AG04449 (cell line): ENCODE data around the gene MRPL51.
"Not testable (repeated sequence)": the region's sequence is repeated elsewhere in the genome, so short reads cannot be mapped to it uniquely, and the experiment has no call there.

Source experiments
- CTCF ChIA-PET: fragments of 350-600 bp; formaldehyde crosslinking; extraction: SDS; loops from one replicate; lab custom pipeline; 2021; ENCODE audit warnings: antibody characterized with exemption; lab: Yijun Ruan, JAX
- POLR2A ChIA-PET: fragments of 400-600, 350-600 bp; formaldehyde crosslinking; extraction: SDS; loops from one replicate; lab custom pipeline; 2020; ENCODE audit warnings: antibody characterized with exemption, inconsistent platforms; lab: Yijun Ruan, JAX
- DNase-seq: peaks from one replicate; pipeline ENCODE4 v3.0.0-alpha.2; 2010; ENCODE audit warnings: low read depth, low spot score
- H3K4me3 ChIP-seq: 2 replicates; pipeline ENCODE4 v1.5.1; 2011; ENCODE audit warnings: low read depth, mild to moderate bottlenecking, control low read depth, low read length
- TF ChIP-seq, protein P1 (sequence below): IDR thresholded peaks from one replicate; pipeline ENCODE4 v1.5.1; 2011; ENCODE audit warnings: mild to moderate bottlenecking, moderate library complexity, low read length, control low read depth, inconsistent platforms; ENCODE audit not compliant: insufficient read depth; ENCODE audit errors: missing control alignments

The MRPL51 gene

DNA sequence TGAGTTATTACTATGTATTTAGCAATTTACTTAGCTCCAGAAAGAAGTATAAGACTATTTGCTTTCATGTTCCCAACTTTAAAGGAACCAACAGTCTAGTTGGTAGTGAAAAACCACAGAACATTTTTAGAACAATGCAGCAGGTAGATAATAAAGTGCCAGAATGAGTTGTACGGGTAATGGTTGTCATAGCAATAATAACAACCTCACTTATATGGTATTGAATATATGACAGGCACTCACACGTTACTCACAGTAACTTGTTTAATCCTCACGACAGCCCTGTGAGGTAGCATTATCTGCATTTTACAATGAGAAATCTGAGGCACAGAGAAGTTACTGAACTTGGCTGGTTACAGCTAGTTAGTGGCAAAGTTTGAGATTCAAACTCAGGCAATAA is 30.6 kb upstream of the MRPL51 start:
- POLR2A ChIA-PET, result interaction anchor here (2.2 kb wide), 1 partner anchor 10 kb away, joined by 10 read pairs; the partner anchor contains the start of gene GAPDH
- no peak overlapping the region for H3K4me3 ChIP-seq
- CTCF ChIA-PET, result interaction anchor here (1.0 to 1.8 kb wide), 2 partner anchors 22 to 58 kb away, joined by 3 to 4 read pairs; no protein-coding TSS in a partner anchor
- no peak for DNase-seq
- TF ChIP-seq, protein P1, sequence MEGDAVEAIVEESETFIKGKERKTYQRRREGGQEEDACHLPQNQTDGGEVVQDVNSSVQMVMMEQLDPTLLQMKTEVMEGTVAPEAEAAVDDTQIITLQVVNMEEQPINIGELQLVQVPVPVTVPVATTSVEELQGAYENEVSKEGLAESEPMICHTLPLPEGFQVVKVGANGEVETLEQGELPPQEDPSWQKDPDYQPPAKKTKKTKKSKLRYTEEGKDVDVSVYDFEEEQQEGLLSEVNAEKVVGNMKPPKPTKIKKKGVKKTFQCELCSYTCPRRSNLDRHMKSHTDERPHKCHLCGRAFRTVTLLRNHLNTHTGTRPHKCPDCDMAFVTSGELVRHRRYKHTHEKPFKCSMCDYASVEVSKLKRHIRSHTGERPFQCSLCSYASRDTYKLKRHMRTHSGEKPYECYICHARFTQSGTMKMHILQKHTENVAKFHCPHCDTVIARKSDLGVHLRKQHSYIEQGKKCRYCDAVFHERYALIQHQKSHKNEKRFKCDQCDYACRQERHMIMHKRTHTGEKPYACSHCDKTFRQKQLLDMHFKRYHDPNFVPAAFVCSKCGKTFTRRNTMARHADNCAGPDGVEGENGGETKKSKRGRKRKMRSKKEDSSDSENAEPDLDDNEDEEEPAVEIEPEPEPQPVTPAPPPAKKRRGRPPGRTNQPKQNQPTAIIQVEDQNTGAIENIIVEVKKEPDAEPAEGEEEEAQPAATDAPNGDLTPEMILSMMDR, result no peak

DNA sequence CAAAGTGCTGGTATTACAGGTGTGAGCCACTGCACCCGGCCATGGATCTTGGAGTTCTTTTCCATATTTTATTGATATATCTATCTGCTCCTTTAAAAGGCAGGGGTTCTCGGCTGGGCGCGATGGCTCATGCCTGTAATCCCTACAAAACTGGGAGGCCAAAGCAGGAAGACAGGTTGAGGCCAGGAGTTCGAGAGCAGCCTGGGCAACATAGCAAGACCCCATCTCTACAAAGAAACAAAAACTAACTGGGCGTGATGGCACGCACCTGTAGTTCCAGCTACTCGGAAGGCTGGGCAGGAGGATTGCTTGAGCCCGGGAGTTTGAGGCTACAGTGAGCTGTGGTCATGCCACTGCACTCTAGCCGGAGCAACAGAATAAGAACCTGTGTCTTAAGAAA is 29.1 kb upstream of the MRPL51 start:
- CTCF ChIA-PET, result no interaction called here
- TF ChIP-seq, protein P1, result no peak
- no peak for DNase-seq
- POLR2A ChIA-PET, result interaction anchor here (2.2 kb wide), 1 partner anchor 12 kb away, joined by 10 read pairs; the partner anchor contains the start of gene GAPDH
- no peak overlapping the region for H3K4me3 ChIP-seq

DNA sequence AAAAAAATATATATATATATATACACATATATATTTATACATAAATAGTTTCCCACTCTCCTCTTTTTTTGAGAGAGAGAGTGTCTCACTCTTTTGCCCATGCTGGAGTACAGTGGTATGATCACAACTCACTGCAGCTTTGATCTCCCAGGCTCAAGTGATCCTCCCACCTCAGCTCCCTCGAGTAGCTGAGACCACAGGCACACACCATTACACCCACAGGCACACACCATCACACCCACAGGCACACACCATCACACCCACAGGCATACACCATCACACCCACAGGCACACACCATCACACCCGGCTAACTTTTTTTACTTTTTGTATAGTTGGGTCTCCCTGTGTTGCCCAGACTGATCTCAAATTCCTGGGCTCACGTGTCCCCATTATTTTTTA is 27.1 kb upstream of the MRPL51 start:
- H3K4me3 ChIP-seq, result no peak overlapping the region
- ChIA-PET CTCF (no interaction called here), POLR2A (interaction anchor here (0.8 kb wide), 1 partner anchor 15 kb away, joined by 3 read pairs; the partner anchor contains the start of gene GAPDH)
- TF ChIP-seq, protein P1, result no peak
- DNase-seq, result no peak

DNA sequence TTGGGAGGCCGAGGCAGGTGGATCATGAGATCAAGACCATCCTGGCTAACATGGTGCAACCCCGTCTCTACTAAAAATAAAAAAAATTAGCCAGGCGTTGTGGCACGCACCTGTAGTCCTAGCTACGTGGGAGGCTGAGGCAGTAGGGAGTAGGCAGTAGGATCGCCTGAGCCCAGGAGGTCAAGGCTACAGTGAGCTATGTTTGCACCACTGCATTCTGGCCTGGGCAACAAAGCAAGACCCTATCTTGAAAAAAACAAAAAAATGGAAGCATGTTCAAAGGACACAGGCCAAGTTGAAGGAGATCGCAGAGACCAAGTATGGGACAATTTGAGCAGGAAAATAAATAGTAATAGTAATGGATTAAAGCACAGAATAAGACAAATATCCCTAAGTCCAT is 15.0 kb upstream of the MRPL51 start:
- no peak for DNase-seq
- H3K4me3 ChIP-seq, result no peak overlapping the region
- ChIA-PET POLR2A (interaction anchor here (1.1 kb wide), 1 partner anchor 26 kb away, joined by 7 read pairs; the partner anchor contains the start of gene GAPDH), CTCF (interaction anchor here (0.8 to 1.2 kb wide), 4 partner anchors 27 to 43 kb away, joined by 3 to 4 read pairs (median 3); no protein-coding TSS in a partner anchor)
- TF ChIP-seq, protein P1, result no peak

DNA sequence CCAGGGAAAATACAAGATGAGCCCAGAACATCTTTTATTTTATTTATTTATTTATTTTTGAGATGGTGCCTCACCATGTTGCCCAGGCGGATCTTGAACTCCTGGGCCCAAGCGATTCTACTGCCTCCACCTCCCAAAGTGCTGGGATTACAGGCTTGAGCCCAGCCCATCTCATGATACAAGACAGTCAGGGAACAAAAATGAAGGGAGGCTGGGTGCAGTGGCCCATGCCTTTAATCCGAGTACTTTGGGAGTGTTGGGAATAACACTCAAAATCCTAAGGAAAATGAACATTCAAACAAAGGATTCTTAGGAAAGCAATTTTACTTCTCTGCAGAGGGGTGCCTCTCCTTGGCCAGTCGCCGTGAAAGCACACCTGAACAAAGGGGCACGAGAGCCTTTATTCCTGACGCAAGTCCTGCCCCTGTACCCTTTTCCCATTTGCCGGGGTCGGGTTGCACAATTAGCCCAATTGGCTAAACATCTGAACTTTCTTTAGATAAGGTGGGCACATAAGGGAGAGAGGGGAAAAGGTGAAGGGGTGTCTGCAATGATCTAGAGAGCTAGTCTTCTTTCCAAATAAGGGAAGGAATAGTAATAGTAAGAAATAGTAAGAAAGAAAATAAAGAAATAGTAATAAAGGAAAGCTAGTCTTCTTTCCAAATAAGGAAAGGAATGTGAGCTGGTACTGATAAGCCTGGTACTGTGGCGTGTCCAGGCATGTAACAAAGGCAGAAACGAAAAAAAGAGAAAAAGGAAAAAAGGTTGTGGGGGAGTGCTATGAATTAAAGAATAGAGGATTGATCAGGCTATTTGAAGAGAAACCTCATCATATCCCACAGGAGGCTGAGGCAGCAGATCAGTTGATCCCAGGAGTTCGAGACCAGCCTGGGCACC is 14.3 kb upstream of the MRPL51 start:
- TF ChIP-seq, protein P1, result no peak
- no peak overlapping the region for H3K4me3 ChIP-seq
- ChIA-PET CTCF (interaction anchor here (0.8 to 1.2 kb wide), 4 partner anchors 14 to 42 kb away, joined by 3 to 4 read pairs (median 3); partner anchors contain the start of gene MRPL51), POLR2A (interaction anchor here (0.7 to 1.1 kb wide), 2 partner anchors 27 to 28 kb away, joined by 3 to 7 read pairs; partner anchors contain the start of gene GAPDH)
- DNase-seq, result no peak

DNA sequence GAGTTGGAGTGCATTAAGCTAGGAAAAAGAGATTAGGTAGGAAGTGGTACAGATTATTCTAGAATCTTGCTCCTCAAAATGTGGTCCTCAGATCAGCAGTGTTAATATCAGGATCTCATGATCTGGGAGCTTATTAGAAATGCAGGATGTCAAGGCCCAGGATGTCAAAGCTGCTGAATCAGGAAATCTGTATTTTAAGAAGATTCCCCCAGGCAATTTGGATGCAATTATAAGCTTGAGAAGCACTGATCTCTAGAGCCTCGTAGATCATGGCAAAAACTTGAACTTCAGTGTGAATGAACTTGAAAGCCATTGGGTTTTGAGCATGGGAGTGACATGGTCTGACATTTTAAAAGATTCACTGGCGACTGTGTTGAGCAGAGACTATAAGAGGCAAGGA is 7.4 kb upstream of the MRPL51 start:
- TF ChIP-seq, protein P1, result no peak
- CTCF ChIA-PET, result interaction anchor here (1.0 to 1.7 kb wide), 3 partner anchors 11 to 57 kb away, joined by 3 to 5 read pairs (median 4); no protein-coding TSS in a partner anchor
- POLR2A ChIA-PET, result no interaction called here
- H3K4me3 ChIP-seq, result no peak overlapping the region
- no peak for DNase-seq

DNA sequence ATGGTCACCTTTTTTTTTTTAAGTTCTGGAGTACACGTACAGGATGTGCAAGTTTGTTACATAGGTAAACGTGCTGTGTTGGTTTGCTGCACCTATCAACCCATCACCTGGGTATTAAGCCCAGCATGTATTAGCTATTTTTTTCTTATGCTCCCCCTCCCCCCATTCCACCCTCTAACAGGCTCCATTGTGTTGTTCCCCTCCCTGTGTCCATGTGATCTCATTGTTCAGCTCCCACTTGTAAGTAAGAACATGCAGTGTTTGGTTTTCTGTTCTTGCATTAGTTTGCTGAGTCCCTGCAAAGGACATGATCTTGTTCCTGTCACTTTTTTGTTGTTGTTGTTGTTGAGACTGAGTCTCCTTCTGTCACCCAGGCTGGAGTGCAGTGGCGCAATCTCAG is 4.2 kb upstream of the MRPL51 start:
- DNase-seq, POLR2A ChIA-PET, H3K4me3 ChIP-seq: not testable (repeated sequence)
- CTCF ChIA-PET, result interaction anchor here (1.4 to 1.5 kb wide), 2 partner anchors 32 to 57 kb away, joined by 3 to 4 read pairs; no protein-coding TSS in a partner anchor
